H1 (cell line): Measurements from ENCODE around the gene NUTM1. TPM values are rescaled to one million over a fixed set of nuclear protein-coding genes. Genes with fewer than 3 reads are reported as not detected.
"Not testable (repeated sequence)": the region's sequence is repeated elsewhere in the genome, so short reads cannot be mapped to it uniquely, and the experiment has no call there.

Experiments used
- CTCF ChIA-PET: fragments of 300-600 bp; sonication (Branson Sonifier 250); formaldehyde crosslinking; loops from one replicate; lab custom pipeline; 2021; ENCODE audit not compliant: partially characterized antibody; lab: Charles Lee
- POLR2A ChIA-PET: fragments of 300-600 bp; sonication (Branson Sonifier 250); formaldehyde crosslinking; loops from one replicate; lab custom pipeline; 2021; ENCODE audit warnings: inconsistent platforms; ENCODE audit not compliant: partially characterized antibody; lab: Charles Lee
- DNase-seq, 2 experiments: peaks; one replicate each; pipeline versions ENCODE4 v3.0.0 to v3.0.0-alpha.2; 2010 to 2022; ENCODE audit warnings: low spot score in 2 of 2, low read depth in 1 of 2, mixed read lengths in 1 of 2
- FAIRE-seq: peaks from 2 replicates; lab custom pipeline; 2011; peaks lifted over from hg19 to GRCh38; lab: Jason Lieb, UNC
- H2AFZ ChIP-seq: 2 replicates; pipeline ENCODE4 v1.8.1; 2012; ENCODE audit warnings: low read length, inconsistent platforms
- H2AK5ac ChIP-seq: 2 replicates; pipeline ENCODE4 v1.6.1; 2013; ENCODE audit warnings: low read depth, low read length
- H2BK120ac ChIP-seq: replicated peaks from 2 replicates; pipeline ENCODE3; 2013; ENCODE audit warnings: low read depth, low read length, inconsistent platforms
- H2BK12ac ChIP-seq: 2 replicates; pipeline ENCODE4 v1.6.1; 2013; ENCODE audit warnings: low read depth, low read length
- H2BK15ac ChIP-seq: 2 replicates; pipeline ENCODE4 v1.6.1; 2013; ENCODE audit warnings: low read length
- H2BK20ac ChIP-seq: 2 replicates; pipeline ENCODE4 v1.6.1; 2013; ENCODE audit warnings: low read length
- H2BK5ac ChIP-seq: 2 replicates; pipeline ENCODE4 v1.6.1; 2013; ENCODE audit warnings: low read depth, low read length
- H3K14ac ChIP-seq: 2 replicates; pipeline ENCODE4 v1.6.1; 2013; ENCODE audit warnings: inconsistent platforms; ENCODE audit not compliant: insufficient read length
- H3K18ac ChIP-seq: 2 replicates; pipeline ENCODE4 v1.6.1; 2013; ENCODE audit warnings: low read length; ENCODE audit errors: extremely low read depth
- H3K23ac ChIP-seq: 2 replicates; pipeline ENCODE4 v1.6.1; 2013; ENCODE audit warnings: inconsistent platforms; ENCODE audit not compliant: insufficient read length
- H3K23me2 ChIP-seq: 2 replicates; pipeline ENCODE4 v1.6.1; 2013; ENCODE audit warnings: low read depth, low read length
- H3K27ac ChIP-seq: 2 replicates; pipeline ENCODE4 v1.6.1; 2011; ENCODE audit warnings: low read depth, low read length, inconsistent platforms
- H3K27me3 ChIP-seq, 4 experiments: replicated peaks in 1 of 4; 1 replicate in 1 of 4; 2 replicates in 3 of 4; pipeline versions ENCODE4 v1.6.1 to v1.8.1; 2011 to 2013; ENCODE audit warnings: low read length in 3 of 4, mild to moderate bottlenecking in 3 of 4, inconsistent platforms in 2 of 4, mixed read lengths in 2 of 4, moderate library complexity in 1 of 4; ENCODE audit not compliant: control insufficient read depth in 3 of 4, insufficient read depth in 3 of 4; ENCODE audit errors: extremely low read depth in 1 of 4
- H3K36me3 ChIP-seq, 4 experiments: 2 replicates each; pipeline versions ENCODE4 v1.6.1 to v1.8.1; 2011 to 2013; ENCODE audit warnings: mild to moderate bottlenecking in 4 of 4, low read length in 3 of 4, moderate library complexity in 2 of 4, control low read depth in 1 of 4, inconsistent platforms in 1 of 4; ENCODE audit not compliant: insufficient read depth in 4 of 4, control insufficient read depth in 2 of 4
- H3K4ac ChIP-seq: replicated peaks from 2 replicates; pipeline ENCODE3; 2013; ENCODE audit warnings: low read length, low read depth, mixed read lengths, inconsistent platforms; ENCODE audit not compliant: insufficient read length
- H3K4me1 ChIP-seq, 4 experiments: replicated peaks in 1 of 4; 1 replicate in 1 of 4; 2 replicates in 3 of 4; pipeline versions ENCODE4 v1.6.1 to v1.8.1; 2011 to 2013; ENCODE audit warnings: low read length in 3 of 4, inconsistent platforms in 2 of 4, mixed read lengths in 1 of 4; ENCODE audit not compliant: insufficient read depth in 4 of 4, control insufficient read depth in 3 of 4
- H3K4me2 ChIP-seq, 2 experiments: 2 replicates each; pipeline versions ENCODE4 v1.6.1 to v1.8.1; 2011 to 2013; ENCODE audit warnings: low read depth in 2 of 2, low read length in 2 of 2, control low read depth in 1 of 2, inconsistent platforms in 1 of 2, mild to moderate bottlenecking in 1 of 2; ENCODE audit not compliant: insufficient read depth in 1 of 2
- H3K4me3 ChIP-seq, 4 experiments: fragments of 200-600, 300-600 bp in 1 of 4; sonication (generic), shearing (Covaris generic), sonication (Bioruptor Twin) in 1 of 4; 2 replicates each; pipeline versions ENCODE4 v1.5.1 to v1.8.1; 2011 to 2016; ENCODE audit warnings: low read length in 4 of 4, low read depth in 3 of 4, control low read depth in 2 of 4, inconsistent platforms in 2 of 4, mild to moderate bottlenecking in 2 of 4, mixed read lengths in 1 of 4, moderate library complexity in 1 of 4; ENCODE audit not compliant: insufficient read depth in 2 of 4; ENCODE audit errors: extremely low read depth in 1 of 4
- H3K56ac ChIP-seq: replicated peaks from 2 replicates; pipeline ENCODE3; 2013; ENCODE audit warnings: low read depth, mild to moderate bottlenecking, mixed read lengths, low read length, inconsistent platforms; ENCODE audit not compliant: insufficient read length
- H3K79me1 ChIP-seq: 2 replicates; pipeline ENCODE4 v1.6.1; 2013; ENCODE audit warnings: low read depth, low read length, control low read depth
- H3K79me2 ChIP-seq, 2 experiments: 2 replicates each; pipeline versions ENCODE4 v1.6.1 to v1.8.1; 2012 to 2013; ENCODE audit warnings: low read length in 2 of 2, mild to moderate bottlenecking in 2 of 2, inconsistent platforms in 1 of 2; ENCODE audit not compliant: insufficient read depth in 2 of 2, control insufficient read depth in 1 of 2
- H3K9ac ChIP-seq, 4 experiments: replicated peaks in 1 of 4; 1 replicate in 1 of 4; 2 replicates in 3 of 4; pipeline versions ENCODE4 v1.6.1 to v1.8.1; 2011 to 2013; ENCODE audit warnings: low read depth in 3 of 4, low read length in 3 of 4, control low read depth in 2 of 4, mild to moderate bottlenecking in 2 of 4, moderate library complexity in 2 of 4, inconsistent platforms in 1 of 4; ENCODE audit errors: extremely low read depth in 1 of 4
- H3K9me3 ChIP-seq, 2 experiments: 2 replicates each; pipeline versions ENCODE4 v1.6.1 to v1.8.1; 2012 to 2013; ENCODE audit warnings: mild to moderate bottlenecking in 2 of 2, moderate library complexity in 2 of 2, control low read depth in 1 of 2, inconsistent platforms in 1 of 2, low read depth in 1 of 2, low read length in 1 of 2, mixed read lengths in 1 of 2; ENCODE audit not compliant: insufficient read depth in 2 of 2
- H4K20me1 ChIP-seq, 2 experiments: replicated peaks in 1 of 2; 2 replicates each; pipeline versions ENCODE3 to v1.8.1; 2011 to 2013; ENCODE audit warnings: inconsistent platforms in 2 of 2, low read length in 2 of 2, mild to moderate bottlenecking in 1 of 2; ENCODE audit not compliant: insufficient read depth in 2 of 2, control insufficient read depth in 1 of 2
- H4K5ac ChIP-seq: 2 replicates; pipeline ENCODE4 v1.6.1; 2013; ENCODE audit warnings: low read length, low read depth, mixed read lengths, inconsistent platforms; ENCODE audit not compliant: insufficient read length
- H4K8ac ChIP-seq: 2 replicates; pipeline ENCODE4 v1.8.0; 2013; ENCODE audit warnings: mild to moderate bottlenecking, moderate library complexity, low read length, inconsistent platforms; ENCODE audit not compliant: insufficient read depth; ENCODE audit errors: extremely low read depth
- H4K91ac ChIP-seq: replicated peaks from 2 replicates; pipeline ENCODE3; 2013; ENCODE audit warnings: low read length, mixed read lengths, inconsistent platforms; ENCODE audit not compliant: insufficient read length
- WGBS, 2 experiments: shearing (Covaris generic) in 1 of 2; methylation state at CpG; one replicate each; pipeline versions ENCODE4 v1.1.6 to v1.1.7; 2013 to 2015; ENCODE audit warnings: low lambda C conversion rate in 2 of 2, mixed read lengths in 2 of 2, inconsistent platforms in 1 of 2, low coverage in 1 of 2, missing lambda C conversion rate in 1 of 2; ENCODE audit not compliant: insufficient replicate concordance in 2 of 2, insufficient coverage in 1 of 2, insufficient read length in 1 of 2; ENCODE audit errors: extremely low coverage in 1 of 2, missing lambda C conversion rate in 1 of 2; 5-methylcytosine and 5-hydroxymethylcytosine counted together
- microRNA counts: library from miRNA; unstranded; fragments of <30 nt; microRNA quantifications from one replicate; lab custom pipeline; 2015
- microRNA-seq, 2 experiments: library from miRNA; unstranded; fragments of <30 nt; microRNA quantifications; one replicate each; pipeline versions ENCODE4 to v1.2.0, GENCODE V29; 2016 to 2020; ENCODE audit warnings: borderline microRNAs expressed in 2 of 2, borderline number of aligned reads in 2 of 2, borderline replicate concordance in 1 of 2
- polyA plus RNA-seq, 7 experiments: library from polyadenylated mRNA; depleted of rRNA in 3 of 7; stranded (reverse) in 5 of 7; unstranded in 2 of 7; fragments of >200 nt in 5 of 7; fragments of 200-250 nt in 2 of 7; gene quantifications; 1 replicate in 5 of 7; 2 replicates in 1 of 7; 4 replicates in 1 of 7; pipeline versions ENCODE4 v1.2.1 to v1.2.3, GENCODE V29; 2011 to 2013; ENCODE audit warnings: missing spikeins in 2 of 7, mixed read lengths in 2 of 7
- small RNA-seq: library from polyadenylated mRNA; stranded (forward); fragments of <200 nt; extraction: miRNeasy Mini kit (QIAGEN cat#:217004); gene quantifications from one replicate; pipeline ENCODE3, GENCODE V24; 2013; ENCODE audit not compliant: insufficient read depth
- total RNA-seq: library from RNA; stranded (reverse); fragmentation: NEBNext Ultra II Directional; extraction: Animal tissue kit (Norgen Biotek cat#: 25700); gene quantifications from 2 replicates; pipeline ENCODE4 v1.2.1, GENCODE V29; 2021

NUTM1 gene
- total and polyA plus RNA-seq, 2 of the 8 experiments (the other 6 are each of a cell fraction or from before 2014, with no cell fraction given) = 0.39 to 0.60 TPM

DNA sequence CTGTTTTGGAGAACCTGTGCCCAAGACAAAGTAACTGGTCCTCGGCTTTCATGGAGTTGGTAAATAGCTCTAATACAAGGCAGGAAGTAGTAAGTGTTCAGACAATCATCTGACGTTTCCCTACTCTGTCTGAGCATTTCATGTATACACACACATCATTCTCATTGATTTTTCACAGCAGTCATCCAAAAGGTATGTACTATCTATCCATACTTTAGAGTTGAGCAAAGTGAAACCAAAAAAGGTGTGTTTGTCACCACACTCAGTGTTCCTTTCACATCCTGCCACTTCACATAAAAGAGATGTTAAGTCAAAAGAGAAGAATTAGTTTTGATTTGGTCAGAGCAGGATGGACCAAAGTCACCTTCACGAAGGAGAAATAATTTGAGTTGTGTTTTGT is 60.8 kb downstream of the NUTM1 start:
- H2BK12ac ChIP-seq, H3K79me1 ChIP-seq, H2BK120ac ChIP-seq, H4K20me1 ChIP-seq, CTCF ChIA-PET, H3K36me3 ChIP-seq, H3K4me2 ChIP-seq, H3K9ac ChIP-seq, H4K8ac ChIP-seq, H3K23ac ChIP-seq, H2BK5ac ChIP-seq, H3K27ac ChIP-seq, POLR2A ChIA-PET, H3K56ac ChIP-seq, H2AK5ac ChIP-seq, H3K4ac ChIP-seq, H3K79me2 ChIP-seq, H2BK20ac ChIP-seq, H2BK15ac ChIP-seq, H2AFZ ChIP-seq, DNase-seq, H4K5ac ChIP-seq, FAIRE-seq, H3K9me3 ChIP-seq, H3K4me3 ChIP-seq, H3K27me3 ChIP-seq, H3K23me2 ChIP-seq, H3K18ac ChIP-seq, H3K4me1 ChIP-seq, H4K91ac ChIP-seq, H3K14ac ChIP-seq: not testable (repeated sequence)
- no CpG with 5 or more reads among the region's 3 CpGs for WGBS, 2 experiments

MicroRNA genes within 50 kb of the gene (microRNA counts, 767-probe panel; counts per million panel counts)
- 879 counts per million, percentile 95 among the panel's probes with 10 or more counts for microRNA hsa-miR-1233 (lab: Ali Mortazavi, UCI)

Small RNA genes within 50 kb of the gene (microRNA-seq; reads per million reads assigned to microRNA genes)
- 0 reads per million in 2 experiments for gene MIR1233-1

Small RNA genes within 50 kb of the gene (small RNA-seq; reads per million reads assigned to genes)
- gene MIR1233-1 (not detected), gene RF00019 (not detected)

Other genes starting within 250 kb of the NUTM1 start
- 39.0 TPM in 2 replicates for gene EMC7, start 241.5 kb upstream of the NUTM1 start, total RNA-seq
- gene EMC7, start 241.5 kb upstream of the NUTM1 start, polyA plus RNA-seq (2011; rRNA removed) = 15.5 and 29.0 TPM in 2 replicates
- 0.76 and 0.99 TPM in 2 replicates for gene PGBD4, start 241.2 kb upstream of the NUTM1 start, total RNA-seq
- gene PGBD4, start 241.2 kb upstream of the NUTM1 start, polyA plus RNA-seq (2011; rRNA removed) = 0.44 and 0.68 TPM in 2 replicates
- gene KATNBL1, start 133.2 kb upstream of the NUTM1 start, total RNA-seq = 50.3 and 51.4 TPM in 2 replicates
- 9.4 and 14.2 TPM in 2 replicates for gene KATNBL1, start 133.2 kb upstream of the NUTM1 start, polyA plus RNA-seq (2011; rRNA removed)
- gene EMC4, start 118.3 kb upstream of the NUTM1 start, total RNA-seq = 87.5 and 93.3 TPM in 2 replicates
- 70.3 and 89.9 TPM in 2 replicates for gene EMC4, start 118.3 kb upstream of the NUTM1 start, polyA plus RNA-seq (2011; rRNA removed)
- gene SLC12A6, start 5.5 kb upstream of the NUTM1 start, total RNA-seq = 11.1 and 11.3 TPM in 2 replicates
- gene SLC12A6, start 5.5 kb upstream of the NUTM1 start, polyA plus RNA-seq (2011; rRNA removed) = 8.3 and 9.2 TPM in 2 replicates
- 285 and 297 TPM in 2 replicates for gene NOP10, start 179 bp upstream of the NUTM1 start, total RNA-seq
- gene NOP10, start 179 bp upstream of the NUTM1 start, polyA plus RNA-seq (2011; rRNA removed) = 682 and 981 TPM in 2 replicates
- 69.3 and 72.4 TPM in 2 replicates for gene LPCAT4, start 23.9 kb downstream of the NUTM1 start, total RNA-seq
- gene LPCAT4, start 23.9 kb downstream of the NUTM1 start, polyA plus RNA-seq (2011; rRNA removed) = 109 and 152 TPM in 2 replicates
- gene GOLGA8A, start 94.5 kb downstream of the NUTM1 start, total RNA-seq = 19.8 and 20.0 TPM in 2 replicates
- 5.4 and 5.5 TPM in 2 replicates for gene GOLGA8A, start 94.5 kb downstream of the NUTM1 start, polyA plus RNA-seq (2011; rRNA removed)
- gene GOLGA8B, start 240.3 kb downstream of the NUTM1 start, total RNA-seq = 23.3 and 30.0 TPM in 2 replicates
- gene GOLGA8B, start 240.3 kb downstream of the NUTM1 start, polyA plus RNA-seq (2011; rRNA removed) = 14.0 and 14.1 TPM in 2 replicates